HCT116 (cell line): ENCODE data around the gene TLR7. TPM values are rescaled to one million over a fixed set of nuclear protein-coding genes. Genes with fewer than 3 reads are reported as not detected.

Experiments
- ATAC-seq: fragments of 200-7000 bp; cut with Tn5 transposase; 2 replicates; pipeline ENCODE4 v1.9.1; 2020; ENCODE audit warnings: mild to moderate bottlenecking, moderate library complexity
- BruUV-seq: library from RNA; stranded (reverse); fragments of 400-500 nt; replicated peaks from 2 replicates; lab custom pipeline; 2021; lab: Mats Ljungman, UMichigan
- CTCF ChIA-PET: fragments of 300-600 bp; sonication (Branson Sonifier 250); formaldehyde crosslinking; loops from one replicate; lab custom pipeline; 2021; ENCODE audit warnings: antibody characterized with exemption; lab: Charles Lee
- POLR2A ChIA-PET: fragments of 300-600, 350-600 bp; sonication (Branson Sonifier 250); formaldehyde crosslinking; loops from one replicate; lab custom pipeline; 2021; ENCODE audit warnings: antibody characterized with exemption; lab: Charles Lee
- RAD21 ChIA-PET, 2 experiments: fragments of 300-600 bp; sonication (Branson Sonifier 250); formaldehyde crosslinking; loops; one replicate each; lab custom pipeline; 2023; ENCODE audit warnings: low total read pairs in 2 of 2; ENCODE audit not compliant: uncharacterized antibody in 2 of 2, unreplicated experiment in 2 of 2, low non-redundant PET in 1 of 2; lab: Charles Lee
- DNase-seq: peaks from one replicate; pipeline ENCODE4 v3.0.0-alpha.2; 2010; ENCODE audit warnings: low read depth, low spot score
- H2AFZ ChIP-seq: fragments of 200-600 bp; shearing (Covaris generic), sonication (generic); 2 replicates; pipeline ENCODE4 v1.6.1; 2017; ENCODE audit warnings: low read depth, mixed run types, mixed read lengths, antibody characterized with exemption, low read length; ENCODE audit not compliant: poor library complexity, severe bottlenecking
- H3K27ac ChIP-seq: 2 replicates; pipeline ENCODE4 v1.5.1; 2012; ENCODE audit warnings: low read depth, low read length
- H3K27me3 ChIP-seq: fragments of 200-600 bp; sonication (generic); 2 replicates; pipeline ENCODE4 v1.6.1; 2016; ENCODE audit warnings: mixed run types, low read length, mixed read lengths; ENCODE audit not compliant: insufficient read depth
- H3K36me3 ChIP-seq, 2 experiments: fragments of 200-500 bp in 1 of 2; fragments of 200-600 bp in 1 of 2; sonication (Bioruptor generic) in 1 of 2; sonication (generic) in 1 of 2; 2 replicates each; pipeline versions ENCODE4 v1.5.1 to v1.6.1; 2014 to 2016; ENCODE audit warnings: low read length in 2 of 2, inconsistent platforms in 1 of 2, mixed read lengths in 1 of 2, mixed run types in 1 of 2; ENCODE audit not compliant: insufficient read depth in 2 of 2, control insufficient read depth in 1 of 2
- H3K4me1 ChIP-seq, 2 experiments: fragments of 200-600 bp in 1 of 2; sonication (generic) in 1 of 2; 2 replicates each; pipeline versions ENCODE4 v1.5.1 to v1.6.1; 2012 to 2017; ENCODE audit warnings: low read length in 2 of 2, inconsistent platforms in 1 of 2, mild to moderate bottlenecking in 1 of 2, mixed read lengths in 1 of 2, mixed run types in 1 of 2, moderate library complexity in 1 of 2; ENCODE audit not compliant: insufficient read depth in 2 of 2, control insufficient read depth in 1 of 2
- H3K4me2 ChIP-seq: fragments of 200-600 bp; sonication (generic); 2 replicates; pipeline ENCODE4 v1.6.1; 2017; ENCODE audit warnings: mixed run types, low read length, mixed read lengths
- H3K4me3 ChIP-seq, 2 experiments: fragments of 200-600 bp in 1 of 2; sonication (generic) in 1 of 2; replicated peaks in 1 of 2; 2 replicates each; pipeline ENCODE4 v1.5.1; 2011 to 2016; ENCODE audit warnings: low read length in 2 of 2, control low read depth in 1 of 2, low read depth in 1 of 2, mild to moderate bottlenecking in 1 of 2, mixed read lengths in 1 of 2, mixed run types in 1 of 2
- H3K79me2 ChIP-seq: fragments of 200-600 bp; sonication (generic); 2 replicates; pipeline ENCODE4 v1.6.1; 2017; ENCODE audit warnings: mild to moderate bottlenecking, mixed run types, low read length, moderate library complexity, mixed read lengths; ENCODE audit not compliant: insufficient read depth
- H3K9ac ChIP-seq: fragments of 200-600 bp; sonication (generic); 2 replicates; pipeline ENCODE4 v1.6.1; 2016; ENCODE audit warnings: low read length, mixed read lengths
- H3K9me2 ChIP-seq: fragments of 200-600 bp; sonication (generic), shearing (Covaris generic); 2 replicates; pipeline ENCODE4 v1.6.1; 2017; ENCODE audit warnings: mixed run types, mild to moderate bottlenecking, moderate library complexity; ENCODE audit not compliant: insufficient read depth
- H3K9me3 ChIP-seq, 2 experiments: fragments of 200-500 bp in 1 of 2; fragments of 200-600 bp in 1 of 2; sonication (Bioruptor generic) in 1 of 2; sonication (generic) in 1 of 2; 2 replicates each; pipeline ENCODE4 v1.6.1; 2014 to 2017; ENCODE audit warnings: low read length in 2 of 2, mixed read lengths in 2 of 2, inconsistent platforms in 1 of 2, low read depth in 1 of 2, mild to moderate bottlenecking in 1 of 2, mixed run types in 1 of 2, moderate library complexity in 1 of 2; ENCODE audit not compliant: control insufficient read depth in 1 of 2, insufficient read depth in 1 of 2
- H4K20me1 ChIP-seq: fragments of 200-600 bp; sonication (generic), shearing (Covaris generic); 2 replicates; pipeline ENCODE4 v1.6.1; 2017; ENCODE audit warnings: mixed run types, mild to moderate bottlenecking, moderate library complexity; ENCODE audit not compliant: insufficient read depth
- CEBPB ChIP-seq: IDR thresholded peaks from 2 replicates; pipeline ENCODE4 v1.6.1; 2012; ENCODE audit warnings: low read depth
- EGR1 ChIP-seq: IDR thresholded peaks from 2 replicates; pipeline ENCODE4 v1.6.1; 2012; ENCODE audit warnings: low read depth
- ELF1 ChIP-seq: IDR thresholded peaks from 2 replicates; pipeline ENCODE4 v1.6.1; 2012; ENCODE audit warnings: low read depth, borderline replicate concordance
- EZH2 ChIP-seq: fragments of 200-600 bp; sonication (generic); IDR thresholded peaks from 2 replicates; pipeline ENCODE4 v1.6.1; 2017; ENCODE audit warnings: antibody characterized with exemption, mixed run types
- EZH2phosphoT487 ChIP-seq: fragments of 200-600 bp; IDR thresholded peaks from 2 replicates; pipeline ENCODE4 v1.6.1; 2018; ENCODE audit warnings: antibody characterized with exemption, borderline replicate concordance
- FOSL1 ChIP-seq: IDR thresholded peaks from 2 replicates; pipeline ENCODE4 v1.6.1; 2012; ENCODE audit warnings: low read depth
- JUND ChIP-seq: IDR thresholded peaks from 2 replicates; pipeline ENCODE4 v1.6.1; 2012
- POLR2A ChIP-seq: IDR thresholded peaks from 2 replicates; pipeline ENCODE4 v1.7.0; 2011; ENCODE audit warnings: borderline replicate concordance; ENCODE audit not compliant: insufficient read depth, insufficient read length; ENCODE audit errors: extremely low read depth
- RAD21 ChIP-seq: IDR thresholded peaks from 2 replicates; pipeline ENCODE4 v1.6.1; 2012; ENCODE audit warnings: low read depth, mild to moderate bottlenecking
- SIN3A ChIP-seq: IDR thresholded peaks from 2 replicates; pipeline ENCODE4 v1.6.1; 2012; ENCODE audit warnings: low read depth
- SP1 ChIP-seq: IDR thresholded peaks from 2 replicates; pipeline ENCODE4 v1.6.1; 2012; ENCODE audit warnings: low read depth
- SRF ChIP-seq: IDR thresholded peaks from 2 replicates; pipeline ENCODE4 v1.6.1; 2012; ENCODE audit warnings: low read depth
- YY1 ChIP-seq: IDR thresholded peaks from 2 replicates; pipeline ENCODE4 v1.6.1; 2011; ENCODE audit warnings: low read length, low read depth, moderate library complexity, mild to moderate bottlenecking; ENCODE audit not compliant: insufficient replicate concordance; ENCODE audit errors: extremely low read depth
- ZFX ChIP-seq: fragments of 450-650 bp; IDR thresholded peaks from 2 replicates; pipeline ENCODE4 v1.6.1; 2017
- ZNF274 ChIP-seq: fragments of 200-500 bp; sonication (Bioruptor generic); IDR thresholded peaks from 2 replicates; pipeline ENCODE4 v1.6.1; 2014; ENCODE audit warnings: mild to moderate bottlenecking, low read depth, low read length, inconsistent platforms
- intact Hi-C: fragments of 100-400 bp; cut with micrococcal nuclease; formaldehyde crosslinking; loops from 2 replicates; pipeline ENCODE4 v1.10.0; 2022
- total RNA-seq: library from RNA; stranded (reverse); gene quantifications from one replicate; pipeline ENCODE4 v1.2.1, GENCODE V29; 2021; ENCODE audit not compliant: unreplicated experiment
- TF ChIP-seq, protein P1 (sequence below): IDR thresholded peaks from 2 replicates; pipeline ENCODE4 v1.6.1; 2012
- TF ChIP-seq, protein P2 (sequence below): IDR thresholded peaks from 2 replicates; pipeline ENCODE4 v1.6.1; 2011; ENCODE audit warnings: mild to moderate bottlenecking, low read length, moderate library complexity; ENCODE audit not compliant: insufficient replicate concordance; ENCODE audit errors: extremely low read depth
- TF ChIP-seq, protein P3 (sequence below): IDR thresholded peaks from 2 replicates; pipeline ENCODE4 v1.6.1; 2012
- TF ChIP-seq, protein P4 (sequence below), 3 experiments: fragments of 200-600 bp in 1 of 3; sonication (generic) in 1 of 3; IDR thresholded peaks in 2 of 3; conservative IDR thresholded peaks in 1 of 3; 2 replicates each; pipeline ENCODE4 v1.5.1; 2012 to 2017; ENCODE audit warnings: low read depth in 2 of 3, low read length in 2 of 3, antibody characterized with exemption in 1 of 3, borderline replicate concordance in 1 of 3, control low read depth in 1 of 3, mild to moderate bottlenecking in 1 of 3, mixed read lengths in 1 of 3, mixed run types in 1 of 3, moderate library complexity in 1 of 3; ENCODE audit not compliant: insufficient read depth in 1 of 3

Gene TLR7
- total RNA-seq, 1 experiment from 2014 or later, result not detected

DNA sequence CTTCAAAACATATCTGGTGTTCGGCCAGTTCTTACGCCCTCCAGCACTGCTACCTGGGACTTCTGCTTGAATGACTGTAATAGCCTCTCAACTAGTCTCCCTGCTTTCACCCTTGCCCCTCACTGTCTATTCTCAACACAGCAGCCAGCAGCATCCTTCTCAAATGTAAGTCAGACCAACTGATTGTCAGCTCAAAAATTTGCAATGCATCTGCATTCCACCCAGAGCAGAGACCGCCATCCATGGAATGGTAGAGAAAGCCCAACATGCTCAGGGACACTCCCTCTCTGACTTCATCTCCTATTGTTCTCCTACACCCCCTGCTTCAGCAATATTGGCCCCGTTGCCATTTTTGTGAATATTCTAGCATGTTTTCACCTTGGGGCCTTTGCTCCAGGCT, 5.9 kb downstream of the TLR7 start:
- BruUV-seq, result no TSS peak
- ChIA-PET RAD21 (no interaction called here), POLR2A (no interaction called here), CTCF (no interaction called here)
- Histone ChIP-seq H3K27ac (no peak overlapping the region), H3K4me3 (no peak overlapping the region), H4K20me1 (no peaks in the 10 kb centered on the region), H3K9me3 (no peaks in the 10 kb centered on the region), H3K4me2 (no peak overlapping the region), H2AFZ (no peak overlapping the region), H3K9ac (no peak overlapping the region), H3K9me2 (no peaks in the 10 kb centered on the region), H3K36me3 (no peaks in the 10 kb centered on the region), H3K4me1 (no peaks in the 10 kb centered on the region), H3K27me3 (no peaks in the 10 kb centered on the region), H3K79me2 (no peaks in the 10 kb centered on the region)
- intact Hi-C loops, result no loop called here
- no peak for DNase-seq
- TF ChIP-seq RAD21 (no peak), SRF (no peak), EGR1 (no peak), ELF1 (no peak), SP1 (no peak)
- no peak for ATAC-seq

DNA sequence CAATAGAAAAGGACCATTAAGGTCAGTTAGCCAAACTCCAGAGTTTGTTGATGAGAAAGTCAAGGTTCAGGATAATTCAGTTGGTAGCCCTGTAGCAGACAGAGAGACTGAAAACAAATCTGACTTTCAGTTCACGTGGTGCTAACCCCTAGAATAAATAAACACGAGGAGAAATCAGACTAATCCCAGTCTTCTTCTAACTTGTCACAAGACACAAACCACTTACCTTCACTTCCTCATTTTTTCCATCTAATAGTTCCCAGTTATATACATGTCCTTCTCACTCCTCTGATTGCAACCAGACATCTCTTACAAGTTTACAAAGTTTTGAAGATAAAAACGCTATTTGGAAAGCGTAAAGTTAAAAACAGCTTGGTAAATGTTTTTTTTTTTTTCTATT, 7.7 kb downstream of the TLR7 start:
- H3K4me3 ChIP-seq, result no peak overlapping the region
- ChIA-PET CTCF (no interaction called here), RAD21 (no interaction called here), POLR2A (no interaction called here)
- intact Hi-C loops, result no loop called here
- no peak overlapping the region for H3K4me2 ChIP-seq
- no peaks in the 10 kb centered on the region for H3K79me2 ChIP-seq
- no peaks in the 10 kb centered on the region for H4K20me1 ChIP-seq
- no peaks in the 10 kb centered on the region for H3K9me3 ChIP-seq
- no peaks in the 10 kb centered on the region for H3K4me1 ChIP-seq
- no peak overlapping the region for H2AFZ ChIP-seq
- DNase-seq, result no peak
- no peaks in the 10 kb centered on the region for H3K9me2 ChIP-seq
- H3K9ac ChIP-seq, result no peak overlapping the region
- no peaks in the 10 kb centered on the region for H3K27me3 ChIP-seq
- no peaks in the 10 kb centered on the region for H3K36me3 ChIP-seq
- no TSS peak for BruUV-seq
- no peak for ATAC-seq
- no peak overlapping the region for H3K27ac ChIP-seq
- no peak for TF ChIP-seq SIN3A
- no peak for TF ChIP-seq RAD21
- TF ChIP-seq, protein P1, sequence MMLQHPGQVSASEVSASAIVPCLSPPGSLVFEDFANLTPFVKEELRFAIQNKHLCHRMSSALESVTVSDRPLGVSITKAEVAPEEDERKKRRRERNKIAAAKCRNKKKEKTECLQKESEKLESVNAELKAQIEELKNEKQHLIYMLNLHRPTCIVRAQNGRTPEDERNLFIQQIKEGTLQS, result no peak
- no peak for TF ChIP-seq CEBPB
- TF ChIP-seq EZH2, result no peak
- TF ChIP-seq POLR2A, result no peak
- no peak for TF ChIP-seq EGR1
- no peak for TF ChIP-seq YY1
- TF ChIP-seq EZH2phosphoT487, result no peak
- TF ChIP-seq ZNF274, result no peak
- TF ChIP-seq, protein P2, sequence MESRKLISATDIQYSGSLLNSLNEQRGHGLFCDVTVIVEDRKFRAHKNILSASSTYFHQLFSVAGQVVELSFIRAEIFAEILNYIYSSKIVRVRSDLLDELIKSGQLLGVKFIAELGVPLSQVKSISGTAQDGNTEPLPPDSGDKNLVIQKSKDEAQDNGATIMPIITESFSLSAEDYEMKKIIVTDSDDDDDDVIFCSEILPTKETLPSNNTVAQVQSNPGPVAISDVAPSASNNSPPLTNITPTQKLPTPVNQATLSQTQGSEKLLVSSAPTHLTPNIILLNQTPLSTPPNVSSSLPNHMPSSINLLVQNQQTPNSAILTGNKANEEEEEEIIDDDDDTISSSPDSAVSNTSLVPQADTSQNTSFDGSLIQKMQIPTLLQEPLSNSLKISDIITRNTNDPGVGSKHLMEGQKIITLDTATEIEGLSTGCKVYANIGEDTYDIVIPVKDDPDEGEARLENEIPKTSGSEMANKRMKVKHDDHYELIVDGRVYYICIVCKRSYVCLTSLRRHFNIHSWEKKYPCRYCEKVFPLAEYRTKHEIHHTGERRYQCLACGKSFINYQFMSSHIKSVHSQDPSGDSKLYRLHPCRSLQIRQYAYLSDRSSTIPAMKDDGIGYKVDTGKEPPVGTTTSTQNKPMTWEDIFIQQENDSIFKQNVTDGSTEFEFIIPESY, result no peak
- TF ChIP-seq JUND, result no peak
- no peak for TF ChIP-seq FOSL1
- no peak for TF ChIP-seq ZFX
- TF ChIP-seq, protein P3, sequence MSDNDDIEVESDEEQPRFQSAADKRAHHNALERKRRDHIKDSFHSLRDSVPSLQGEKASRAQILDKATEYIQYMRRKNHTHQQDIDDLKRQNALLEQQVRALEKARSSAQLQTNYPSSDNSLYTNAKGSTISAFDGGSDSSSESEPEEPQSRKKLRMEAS, result no peak
- TF ChIP-seq, protein P4, sequence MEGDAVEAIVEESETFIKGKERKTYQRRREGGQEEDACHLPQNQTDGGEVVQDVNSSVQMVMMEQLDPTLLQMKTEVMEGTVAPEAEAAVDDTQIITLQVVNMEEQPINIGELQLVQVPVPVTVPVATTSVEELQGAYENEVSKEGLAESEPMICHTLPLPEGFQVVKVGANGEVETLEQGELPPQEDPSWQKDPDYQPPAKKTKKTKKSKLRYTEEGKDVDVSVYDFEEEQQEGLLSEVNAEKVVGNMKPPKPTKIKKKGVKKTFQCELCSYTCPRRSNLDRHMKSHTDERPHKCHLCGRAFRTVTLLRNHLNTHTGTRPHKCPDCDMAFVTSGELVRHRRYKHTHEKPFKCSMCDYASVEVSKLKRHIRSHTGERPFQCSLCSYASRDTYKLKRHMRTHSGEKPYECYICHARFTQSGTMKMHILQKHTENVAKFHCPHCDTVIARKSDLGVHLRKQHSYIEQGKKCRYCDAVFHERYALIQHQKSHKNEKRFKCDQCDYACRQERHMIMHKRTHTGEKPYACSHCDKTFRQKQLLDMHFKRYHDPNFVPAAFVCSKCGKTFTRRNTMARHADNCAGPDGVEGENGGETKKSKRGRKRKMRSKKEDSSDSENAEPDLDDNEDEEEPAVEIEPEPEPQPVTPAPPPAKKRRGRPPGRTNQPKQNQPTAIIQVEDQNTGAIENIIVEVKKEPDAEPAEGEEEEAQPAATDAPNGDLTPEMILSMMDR (IDR thresholded peaks at IDR 0.05 in 2 of 3, conservative IDR thresholded peaks at IDR 0.05 in 1 of 3; ENCODE audit: borderline replicate concordance in 1 of 3, insufficient read depth in 1 of 3, low read depth in 2 of 3, low read length in 2 of 3), result no peak
